Esophagus squamous epithelium (tissue), 5 donors: ENCODE measurements around the gene PRSS50. TPM values are rescaled to one million over a fixed set of nuclear protein-coding genes. Genes with fewer than 3 reads are reported as not detected.

Source experiments
- DNase-seq: peaks from one replicate; lab custom pipeline; 2025; lab: John Stamatoyannopoulos, UW
- H3K27ac ChIP-seq, 4 donors: fragments of 200-600 bp; sonication (generic); one replicate each; pipeline ENCODE4 v1.5.1; 2016 to 2019; ENCODE audit warnings: mild to moderate bottlenecking in 1 of 4
- H3K27me3 ChIP-seq, 4 donors: fragments of 200-600 bp; sonication (generic); 1 replicate in 3 of 4; 2 replicates in 1 of 4; pipeline versions ENCODE4 v1.5.1 to v1.6.0; 2017 to 2021; ENCODE audit warnings: antibody characterized with exemption in 1 of 4
- H3K36me3 ChIP-seq, 3 donors: fragments of 200-600 bp; sonication (generic); one replicate each; pipeline ENCODE4 v1.5.1; 2016 to 2019
- H3K4me1 ChIP-seq, 3 donors: fragments of 200-600 bp; sonication (generic); one replicate each; pipeline ENCODE4 v1.5.1; 2017 to 2019
- H3K4me3 ChIP-seq, 4 donors: fragments of 200-600 bp; sonication (generic); 1 replicate in 3 of 4; 2 replicates in 1 of 4; pipeline ENCODE4 v1.5.1; 2016 to 2019; ENCODE audit warnings: mild to moderate bottlenecking in 2 of 4, moderate library complexity in 1 of 4
- H3K9me3 ChIP-seq, 3 donors: fragments of 200-600 bp; sonication (generic); one replicate each; pipeline ENCODE4 v1.5.1; 2016 to 2019
- POLR2A ChIP-seq, 4 donors: fragments of 450-650 bp; IDR thresholded peaks; one replicate each; pipeline ENCODE4 v1.6.1; 2017; ENCODE audit warnings: antibody characterized with exemption in 4 of 4, mild to moderate bottlenecking in 4 of 4, moderate library complexity in 3 of 4
- WGBS, 2 donors: methylation state at CpG; one replicate each; pipeline ENCODE4 v1.1.5; 2018; 5-methylcytosine and 5-hydroxymethylcytosine counted together
- intact Hi-C: fragments of 100-400 bp; cut with DNase I; formaldehyde crosslinking; loops from one replicate; pipeline ENCODE4 v1.15.0; 2022
- total RNA-seq, 4 donors: library from RNA; depleted of rRNA; stranded (reverse); fragments of >200 nt; gene quantifications; one replicate each; pipeline ENCODE4 v1.1.0, GENCODE V29; 2016
- TF ChIP-seq, protein P1 (sequence below), 6 experiments: fragments of 450-650 bp in 4 of 6; fragments of 200-600 bp in 2 of 6; sonication (generic) in 2 of 6; IDR thresholded peaks; one replicate each; pipeline ENCODE4 v1.5.1; 2016 to 2019; ENCODE audit warnings: antibody characterized with exemption in 6 of 6, mild to moderate bottlenecking in 4 of 6, moderate library complexity in 4 of 6
- donor health status: DM: yes; HTN: yes; CAD: no.

The PRSS50 gene
- total RNA-seq, 4 donors from 2014 or later, result 0.19 TPM; not detected in 3

DNA sequence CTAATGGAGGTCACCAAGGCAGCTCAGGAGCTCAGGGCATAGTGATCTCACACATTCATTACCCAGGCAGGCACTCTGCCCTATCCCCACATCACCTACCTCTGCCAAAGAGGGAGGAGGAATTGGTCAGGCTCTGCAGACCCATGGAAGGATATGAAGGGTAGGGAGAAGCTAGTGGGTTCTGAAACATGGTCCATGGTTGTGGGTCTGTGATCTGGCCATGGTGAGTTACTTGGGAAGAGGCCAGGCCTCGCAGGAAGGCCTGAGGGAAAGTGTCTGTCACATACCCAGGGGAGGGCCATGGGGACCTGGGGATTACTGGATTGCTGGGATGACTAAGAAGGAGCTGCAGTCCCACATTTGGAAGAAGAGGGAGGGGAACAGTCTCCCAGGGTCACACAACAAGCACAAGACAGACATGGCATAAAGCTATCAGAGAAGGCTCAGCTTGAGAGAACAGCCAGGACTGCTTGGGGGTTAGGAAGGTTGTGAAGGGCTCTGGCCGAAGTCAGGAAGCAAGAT is 1.4 kb upstream of the PRSS50 start:
- no peak overlapping the region for H3K27ac ChIP-seq
- H3K27me3 ChIP-seq, result peaks cover 0 to 47% (median 0%) of the 10 kb centered on the region in 4 donors
- H3K4me1 ChIP-seq, result peaks cover 0 to 4% (median 0%) of the 10 kb centered on the region in 3 donors
- TF ChIP-seq POLR2A (IDR thresholded peaks at IDR 0.05), result no peak
- TF ChIP-seq, protein P1, sequence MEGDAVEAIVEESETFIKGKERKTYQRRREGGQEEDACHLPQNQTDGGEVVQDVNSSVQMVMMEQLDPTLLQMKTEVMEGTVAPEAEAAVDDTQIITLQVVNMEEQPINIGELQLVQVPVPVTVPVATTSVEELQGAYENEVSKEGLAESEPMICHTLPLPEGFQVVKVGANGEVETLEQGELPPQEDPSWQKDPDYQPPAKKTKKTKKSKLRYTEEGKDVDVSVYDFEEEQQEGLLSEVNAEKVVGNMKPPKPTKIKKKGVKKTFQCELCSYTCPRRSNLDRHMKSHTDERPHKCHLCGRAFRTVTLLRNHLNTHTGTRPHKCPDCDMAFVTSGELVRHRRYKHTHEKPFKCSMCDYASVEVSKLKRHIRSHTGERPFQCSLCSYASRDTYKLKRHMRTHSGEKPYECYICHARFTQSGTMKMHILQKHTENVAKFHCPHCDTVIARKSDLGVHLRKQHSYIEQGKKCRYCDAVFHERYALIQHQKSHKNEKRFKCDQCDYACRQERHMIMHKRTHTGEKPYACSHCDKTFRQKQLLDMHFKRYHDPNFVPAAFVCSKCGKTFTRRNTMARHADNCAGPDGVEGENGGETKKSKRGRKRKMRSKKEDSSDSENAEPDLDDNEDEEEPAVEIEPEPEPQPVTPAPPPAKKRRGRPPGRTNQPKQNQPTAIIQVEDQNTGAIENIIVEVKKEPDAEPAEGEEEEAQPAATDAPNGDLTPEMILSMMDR (IDR thresholded peaks at IDR 0.05), result no peak
- no peak overlapping the region for H3K4me3 ChIP-seq
- H3K9me3 ChIP-seq, result no peaks in the 10 kb centered on the region
- intact Hi-C loops, result no loop called here
- WGBS, 2 donors, result 64 to 78% methylated on average over 2 of the region's 2 CpGs
- H3K36me3 ChIP-seq, result no peaks in the 10 kb centered on the region
- no peak for DNase-seq

GRCh38 chr3:46716461-46717441 is 918 bp downstream of the PRSS50 start:
- intact Hi-C loops, result no loop called here
- H3K27me3 ChIP-seq, result peaks cover 0 to 47% (median 0%) of the 10 kb centered on the region in 4 donors
- DNase-seq, result no peak
- 90 to 92% methylated on average over 10 to 11 of the region's 19 CpGs for WGBS, 2 donors
- H3K27ac ChIP-seq, result no peak overlapping the region
- H3K9me3 ChIP-seq, result no peaks in the 10 kb centered on the region
- TF ChIP-seq, protein P1 (IDR thresholded peaks at IDR 0.05), result no peak
- TF ChIP-seq POLR2A (IDR thresholded peaks at IDR 0.05), result no peak
- H3K36me3 ChIP-seq, result no peaks in the 10 kb centered on the region
- no peak overlapping the region for H3K4me3 ChIP-seq
- H3K4me1 ChIP-seq, result peaks cover 0 to 16% (median 0%) of the 10 kb centered on the region in 3 donors

DNA sequence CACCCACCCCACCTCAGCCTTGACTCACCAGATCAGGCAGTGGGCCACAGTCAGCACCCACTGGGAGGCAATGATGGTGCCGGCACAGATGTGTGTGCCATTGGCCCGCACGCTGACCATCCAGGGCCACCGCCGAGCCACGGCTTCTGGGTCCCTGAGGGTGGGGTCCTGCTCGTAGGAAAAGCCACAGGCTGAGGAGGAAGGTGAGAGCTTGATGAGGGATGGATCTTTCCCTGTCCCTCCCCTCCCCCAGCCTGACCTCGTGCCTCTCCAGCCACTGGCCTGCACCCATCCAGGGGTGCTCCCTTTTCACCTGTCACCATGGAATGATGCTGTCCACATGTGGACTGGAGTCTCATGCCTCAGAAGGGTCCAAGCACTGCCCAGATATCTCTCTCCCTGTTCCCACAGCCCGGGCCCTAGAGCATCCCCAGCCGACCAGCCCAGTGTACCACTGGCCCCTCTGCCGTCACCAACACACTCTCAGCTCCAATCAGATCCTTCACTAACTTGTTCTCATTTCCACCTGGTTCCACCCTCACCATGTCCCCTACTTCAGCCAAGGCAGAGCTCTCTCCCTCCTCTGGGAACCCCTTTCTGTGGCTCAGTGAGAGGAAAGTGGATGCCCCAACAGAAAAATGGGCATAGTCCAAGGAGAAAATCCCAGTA is 2.0 kb downstream of the PRSS50 start:
- H3K27ac ChIP-seq, result no peak overlapping the region
- WGBS, 2 donors, result 83 to 88% methylated on average over 3 to 4 of the region's 11 CpGs
- peaks cover 0 to 40% (median 0%) of the 10 kb centered on the region in 4 donors for H3K27me3 ChIP-seq
- DNase-seq, result no peak
- H3K4me3 ChIP-seq, result no peak overlapping the region
- intact Hi-C loops, result no loop called here
- no peaks in the 10 kb centered on the region for H3K9me3 ChIP-seq
- H3K4me1 ChIP-seq, result peaks cover 0 to 16% (median 0%) of the 10 kb centered on the region in 3 donors
- no peak for TF ChIP-seq POLR2A (IDR thresholded peaks at IDR 0.05)
- TF ChIP-seq, protein P1 (IDR thresholded peaks at IDR 0.05), result no peak
- H3K36me3 ChIP-seq, result no peaks in the 10 kb centered on the region

DNA sequence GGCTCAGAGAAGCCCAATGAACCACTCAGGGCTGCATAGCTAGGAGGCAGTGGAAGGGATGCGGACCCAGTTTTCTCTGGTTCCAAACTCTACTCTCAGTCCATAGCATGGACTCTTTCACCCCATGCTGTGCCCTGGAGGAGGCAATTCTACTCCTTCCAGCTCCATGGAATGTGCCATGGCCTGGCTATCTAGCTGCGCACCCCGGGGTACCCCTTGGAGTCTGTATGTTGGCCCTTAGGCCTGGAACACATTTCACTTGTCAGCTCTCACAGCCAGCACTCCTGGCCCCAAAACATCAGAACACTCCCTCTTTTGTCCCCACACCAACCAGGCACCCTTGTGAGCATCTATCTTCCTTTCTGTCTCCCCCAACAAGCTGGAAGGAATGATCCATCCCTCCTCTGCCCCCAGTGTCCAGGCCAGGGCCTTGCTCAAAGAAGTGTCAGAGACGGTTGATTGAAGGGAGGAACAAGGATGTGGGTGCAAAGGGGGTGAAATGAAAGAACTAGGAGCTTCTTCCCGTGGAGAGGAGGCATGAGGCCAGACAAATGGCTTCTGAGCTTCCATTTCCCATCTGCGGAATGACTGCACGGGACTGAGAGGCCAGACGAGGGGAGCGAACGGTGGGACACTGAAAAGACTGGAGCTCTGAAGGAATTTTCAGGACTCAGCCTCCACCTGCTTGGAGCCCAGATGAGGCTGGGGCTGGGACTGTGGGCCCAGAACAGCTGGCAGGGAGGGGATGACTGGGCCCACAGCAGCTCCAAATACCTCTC is 2.8 kb downstream of the PRSS50 start:
- no peak overlapping the region for H3K4me3 ChIP-seq
- TF ChIP-seq, protein P1 (IDR thresholded peaks at IDR 0.05), result no peak
- no peak for TF ChIP-seq POLR2A (IDR thresholded peaks at IDR 0.05)
- no peaks in the 10 kb centered on the region for H3K9me3 ChIP-seq
- peaks cover 0 to 39% (median 0%) of the 10 kb centered on the region in 4 donors for H3K27me3 ChIP-seq
- no peak overlapping the region for H3K27ac ChIP-seq
- intact Hi-C loops, result no loop called here
- no peak for DNase-seq
- no peaks in the 10 kb centered on the region for H3K36me3 ChIP-seq
- H3K4me1 ChIP-seq, result peaks cover 0 to 16% (median 0%) of the 10 kb centered on the region in 3 donors
- WGBS, 2 donors, result 88 to 89% methylated on average over 7 to 8 of the region's 10 CpGs
